GM10847 (cell line): ENCODE measurements around the gene ABHD11.

Experiments used
- POLR2A ChIP-seq: IDR thresholded peaks from 2 replicates; pipeline ENCODE4 v1.6.1; 2011; ENCODE audit not compliant: insufficient read length; ENCODE audit errors: extremely low read depth

ABHD11 gene, protein sequence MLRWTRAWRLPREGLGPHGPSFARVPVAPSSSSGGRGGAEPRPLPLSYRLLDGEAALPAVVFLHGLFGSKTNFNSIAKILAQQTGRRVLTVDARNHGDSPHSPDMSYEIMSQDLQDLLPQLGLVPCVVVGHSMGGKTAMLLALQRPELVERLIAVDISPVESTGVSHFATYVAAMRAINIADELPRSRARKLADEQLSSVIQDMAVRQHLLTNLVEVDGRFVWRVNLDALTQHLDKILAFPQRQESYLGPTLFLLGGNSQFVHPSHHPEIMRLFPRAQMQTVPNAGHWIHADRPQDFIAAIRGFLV

DNA sequence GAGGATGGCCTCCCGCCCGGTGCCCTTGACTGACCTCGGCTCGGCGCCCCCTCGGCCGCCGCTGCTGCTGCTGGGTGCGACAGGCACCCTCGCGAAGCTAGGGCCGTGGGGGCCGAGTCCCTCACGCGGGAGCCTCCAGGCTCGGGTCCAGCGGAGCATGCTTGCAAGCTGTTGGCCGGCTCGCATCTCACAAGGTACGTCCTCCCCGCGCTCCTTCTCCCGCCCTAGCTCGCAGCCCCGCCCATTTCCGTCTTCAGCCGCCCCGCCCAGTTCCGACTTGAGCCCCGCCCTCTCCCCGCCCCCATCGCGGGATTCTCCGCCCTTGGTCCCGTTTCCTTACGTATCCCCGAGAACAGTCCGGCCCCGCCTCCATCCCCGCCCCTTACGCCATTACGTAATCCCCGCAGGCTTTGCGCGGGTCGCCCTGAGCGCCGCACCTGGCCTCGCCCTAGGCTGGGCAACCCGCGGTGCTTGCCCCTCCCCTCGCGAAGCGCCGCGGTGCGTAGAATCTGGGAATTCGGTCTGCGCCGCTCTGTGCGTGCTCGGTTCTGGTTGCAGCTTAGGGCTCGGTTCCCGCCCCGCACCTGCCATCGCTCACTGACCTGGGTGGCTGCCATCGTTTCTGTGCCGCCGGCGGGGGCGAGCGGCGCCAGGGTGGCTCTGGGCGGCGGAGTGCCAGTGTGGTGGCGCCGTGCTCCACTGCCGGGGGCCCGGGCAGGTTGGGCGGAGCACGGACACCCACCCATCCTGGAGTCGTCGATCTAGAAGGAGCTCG is at the start of gene ABHD11:
Gene ABHD11, minus strand, starts transcription at position 191 of the 775 bp plus-strand sequence. Its CDS starts 32 bp downstream, at position 159.
- TF ChIP-seq POLR2A: peak; percentile 83

DNA sequence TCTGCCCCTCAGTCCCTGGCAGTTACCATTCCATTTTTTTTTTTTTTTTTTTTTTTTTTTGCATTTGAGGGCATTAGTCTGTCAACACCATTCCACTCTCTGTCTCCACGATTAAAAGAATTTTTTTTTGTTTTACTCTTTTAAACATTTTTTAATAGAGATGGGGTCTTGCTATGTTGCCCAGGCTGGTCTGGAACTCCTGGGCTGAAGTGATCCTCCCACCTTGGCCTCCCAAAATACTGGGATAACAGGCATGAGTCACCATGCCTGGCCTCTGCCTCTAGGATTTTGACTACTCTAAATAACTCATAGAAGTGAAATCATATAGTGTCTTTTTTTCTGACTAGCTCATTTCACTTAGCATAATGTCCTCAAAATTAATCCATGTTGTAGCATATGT is 48.0 kb upstream of the ABHD11 start:
- TF ChIP-seq POLR2A: no peak

DNA sequence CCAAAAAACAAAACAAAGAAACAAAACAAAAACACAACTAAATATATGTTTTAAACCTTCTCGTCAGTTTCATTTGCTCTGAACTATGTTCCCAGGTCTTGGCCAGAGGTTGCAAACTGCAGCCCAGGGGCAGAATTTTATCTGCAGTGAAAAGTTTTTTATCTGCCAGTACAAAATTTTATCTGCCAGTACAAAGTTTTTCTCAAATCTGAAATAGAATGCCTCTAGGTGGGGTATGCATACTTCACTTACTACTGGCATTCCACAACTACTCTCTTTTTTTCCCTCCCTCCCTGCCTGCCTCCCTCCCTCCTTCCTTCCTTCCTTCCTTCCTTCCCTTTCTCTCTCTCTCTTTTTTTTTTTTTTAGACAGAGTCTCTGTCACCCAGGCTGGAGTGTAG is 40.9 kb upstream of the ABHD11 start:
- TF ChIP-seq POLR2A: no peak

DNA sequence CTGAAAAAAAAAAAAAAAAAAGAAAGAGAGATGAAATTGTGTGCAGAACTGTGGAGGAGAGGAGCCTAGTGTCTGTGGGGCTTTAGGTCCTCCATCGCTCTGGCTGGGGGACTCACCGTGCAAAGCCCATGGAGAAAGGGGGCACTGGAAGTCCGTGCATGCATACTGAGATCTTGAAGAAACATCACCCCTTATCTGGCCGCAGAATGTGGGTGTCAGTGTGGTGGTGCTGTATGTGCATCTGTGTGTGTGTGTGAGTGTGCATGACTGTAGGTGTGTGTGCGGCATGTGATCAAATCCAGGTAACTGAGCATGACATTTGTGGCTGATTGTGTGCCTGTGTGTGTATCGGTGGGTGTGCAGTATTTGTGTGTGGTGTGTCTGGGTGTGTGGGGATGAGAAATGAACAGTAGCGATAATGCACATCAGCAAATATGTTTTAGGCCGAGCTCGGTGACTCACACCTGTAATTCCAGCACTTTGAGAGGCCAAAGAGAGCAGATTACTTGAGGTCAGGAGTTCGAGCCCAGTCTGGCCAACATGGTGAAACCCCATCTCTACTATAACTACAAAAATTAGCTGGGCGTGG is 40.3 kb upstream of the ABHD11 start:
- no peak for TF ChIP-seq POLR2A

DNA sequence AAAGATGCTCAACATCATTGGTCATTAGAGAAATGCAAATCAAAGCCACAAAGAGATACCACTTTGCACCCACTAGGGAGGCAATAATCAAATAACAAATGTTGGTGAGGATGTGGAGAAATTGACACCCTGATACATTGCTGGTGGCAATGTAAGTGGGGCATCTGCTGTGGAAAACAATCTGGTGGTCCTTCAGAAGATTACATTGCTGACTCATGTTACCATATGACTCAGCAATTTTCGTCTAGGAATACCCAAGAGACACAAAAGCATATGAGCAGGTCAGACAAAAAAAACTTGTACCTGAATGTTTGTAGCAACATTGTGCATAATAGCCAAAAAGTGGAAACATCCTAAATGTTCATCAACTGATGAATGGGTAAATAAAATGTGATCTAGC is 36.3 kb upstream of the ABHD11 start:
- no peak for TF ChIP-seq POLR2A

DNA sequence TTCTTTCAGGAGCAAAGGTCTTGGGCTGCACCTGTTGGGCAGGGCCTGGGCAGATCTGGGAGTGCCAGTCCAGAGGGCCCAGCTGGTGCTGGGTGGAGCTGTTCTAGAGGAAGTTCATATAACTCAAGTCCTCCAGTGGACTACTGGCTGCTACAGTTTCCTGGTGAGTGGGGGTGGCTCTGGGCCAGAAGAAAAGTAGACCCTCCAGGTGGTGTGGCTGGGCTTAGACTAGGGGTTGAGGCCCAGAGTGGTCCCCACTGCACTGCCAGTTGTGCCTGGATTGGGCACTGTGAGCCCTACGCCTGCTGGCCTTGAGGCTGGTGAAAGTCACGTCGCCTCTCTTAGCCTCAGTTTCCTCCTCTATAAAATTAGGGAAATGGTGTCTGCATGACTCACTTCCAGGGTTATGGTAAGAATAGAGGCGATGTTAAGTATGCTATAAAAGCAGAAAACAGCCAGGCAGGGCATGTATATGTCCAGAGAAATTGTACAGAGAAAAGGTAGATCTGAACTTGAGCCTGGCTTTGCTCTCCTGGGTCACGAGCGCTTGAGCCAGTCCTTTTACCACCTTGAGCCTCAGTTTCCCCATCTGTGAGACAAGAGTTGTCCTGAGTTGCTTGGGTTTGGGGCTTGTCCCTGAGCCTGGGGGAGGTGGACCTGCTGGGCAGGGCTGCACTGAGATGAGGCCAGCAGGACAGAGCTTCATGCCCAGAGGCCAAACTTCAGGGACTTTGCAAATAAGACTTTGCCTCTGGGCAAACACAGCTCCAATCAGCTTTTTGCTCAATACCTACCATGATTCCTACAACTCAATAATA is 35.3 kb upstream of the ABHD11 start:
- no peak for TF ChIP-seq POLR2A

DNA sequence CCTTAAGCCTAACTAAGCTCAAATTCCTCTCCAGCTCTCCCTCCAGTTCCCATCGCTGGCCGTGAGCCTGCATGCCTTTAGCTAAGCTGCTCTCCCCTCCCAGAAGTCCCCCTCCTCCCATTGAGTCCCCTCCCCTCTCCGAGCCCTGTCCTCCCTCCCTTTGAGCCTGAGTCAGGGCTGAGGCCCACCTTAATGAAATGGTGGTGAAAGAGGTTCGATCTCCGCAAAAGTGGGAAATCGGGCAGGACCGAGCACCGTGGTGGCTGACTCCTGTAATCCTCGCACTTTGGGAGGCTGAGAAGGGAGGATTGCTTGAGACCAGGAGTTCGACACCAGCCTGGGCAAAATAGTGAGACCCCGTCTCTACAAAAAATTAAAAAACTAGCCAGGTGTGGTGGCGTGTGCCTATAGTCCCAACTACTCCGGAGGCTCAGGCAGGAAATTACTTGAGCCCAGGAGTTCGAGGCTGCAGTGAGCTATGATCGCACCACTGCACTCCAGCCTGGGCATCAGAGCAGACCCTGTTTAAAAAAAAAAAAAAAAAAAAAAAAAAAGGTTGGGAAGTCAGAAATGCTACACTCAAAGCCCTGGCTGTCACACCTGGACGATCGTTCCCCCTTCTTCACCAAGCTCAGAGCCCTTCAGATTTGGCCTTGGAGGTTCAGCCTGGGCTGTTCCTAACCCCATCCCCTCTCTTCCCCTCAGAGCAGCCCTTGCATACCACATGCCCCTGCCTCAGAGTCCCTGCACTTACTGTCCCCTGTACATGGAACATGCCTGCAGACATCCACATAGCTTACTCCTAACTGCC is 32.5 kb upstream of the ABHD11 start:
- TF ChIP-seq POLR2A: no peak

DNA sequence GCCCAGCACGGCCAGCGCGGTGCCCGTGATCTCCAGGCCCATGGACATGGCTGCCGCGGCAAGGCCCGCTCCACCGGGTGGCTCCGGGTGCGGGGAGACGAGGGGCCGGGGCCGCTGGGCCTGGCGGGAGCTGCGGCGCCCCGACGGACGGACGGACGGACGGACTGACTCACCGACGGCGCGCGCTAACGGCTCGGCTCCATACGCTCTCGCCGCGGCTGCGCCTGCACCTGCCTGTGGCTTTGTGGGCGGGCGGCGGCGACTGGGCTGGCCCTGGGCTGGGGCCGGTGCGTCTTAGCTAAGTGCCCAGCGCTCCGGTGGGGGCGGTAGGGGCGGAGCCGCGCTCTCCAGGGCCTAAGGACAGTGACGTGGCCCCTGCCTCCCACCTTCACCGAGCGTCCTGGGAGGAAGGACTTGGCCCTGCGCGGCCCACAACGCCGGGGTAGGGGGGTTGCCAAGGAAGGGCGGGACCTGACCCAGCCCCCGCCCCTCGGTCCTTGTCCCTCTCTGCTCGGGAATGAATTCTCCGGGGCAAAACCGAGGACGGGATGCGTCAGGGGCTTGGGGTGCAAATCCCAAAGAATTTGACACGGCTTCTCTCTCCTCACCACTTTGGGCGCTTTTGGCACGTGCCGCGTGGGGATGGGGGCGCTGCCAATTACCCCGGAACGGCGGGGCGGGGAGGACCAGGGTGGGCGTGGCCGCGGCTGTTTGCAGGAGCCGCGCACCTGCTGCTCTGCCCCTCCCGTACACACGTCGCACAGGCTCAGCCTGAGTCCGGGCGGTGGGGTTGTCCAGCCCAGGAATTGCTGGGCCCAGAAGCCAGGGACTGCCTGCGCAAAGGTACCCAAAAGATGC is 31.6 kb upstream of the ABHD11 start, which contains the start of gene CLDN3:
Gene CLDN3, minus strand, starts transcription at position 269 of the 858 bp plus-strand sequence. Its CDS starts 221 bp downstream, at position 48.
- no peak for TF ChIP-seq POLR2A

DNA sequence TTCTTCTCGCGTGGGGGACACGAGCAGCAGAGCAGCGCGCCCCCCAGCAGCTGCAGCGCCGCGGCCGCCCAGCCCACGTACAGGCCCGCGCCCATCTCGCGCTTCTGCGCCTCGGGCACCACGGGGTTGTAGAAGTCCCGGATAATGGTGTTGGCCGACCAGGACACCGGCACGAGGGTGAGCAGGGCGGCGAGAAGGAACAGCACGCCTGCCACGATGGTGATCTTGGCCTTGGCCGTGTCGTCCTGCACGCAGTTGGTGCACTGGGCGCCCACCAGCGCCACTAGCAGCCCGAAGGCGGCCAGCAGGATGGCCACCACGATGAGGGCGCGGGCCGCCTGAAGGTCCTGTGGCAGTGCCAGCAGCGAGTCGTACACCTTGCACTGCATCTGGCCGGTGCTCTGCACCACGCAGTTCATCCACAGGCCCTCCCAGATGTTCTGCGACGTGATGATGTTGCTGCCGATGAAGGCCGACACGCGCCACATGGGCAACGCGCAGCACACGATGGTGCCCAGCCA is 30.9 kb upstream of the ABHD11 start:
- TF ChIP-seq POLR2A: no peak

DNA sequence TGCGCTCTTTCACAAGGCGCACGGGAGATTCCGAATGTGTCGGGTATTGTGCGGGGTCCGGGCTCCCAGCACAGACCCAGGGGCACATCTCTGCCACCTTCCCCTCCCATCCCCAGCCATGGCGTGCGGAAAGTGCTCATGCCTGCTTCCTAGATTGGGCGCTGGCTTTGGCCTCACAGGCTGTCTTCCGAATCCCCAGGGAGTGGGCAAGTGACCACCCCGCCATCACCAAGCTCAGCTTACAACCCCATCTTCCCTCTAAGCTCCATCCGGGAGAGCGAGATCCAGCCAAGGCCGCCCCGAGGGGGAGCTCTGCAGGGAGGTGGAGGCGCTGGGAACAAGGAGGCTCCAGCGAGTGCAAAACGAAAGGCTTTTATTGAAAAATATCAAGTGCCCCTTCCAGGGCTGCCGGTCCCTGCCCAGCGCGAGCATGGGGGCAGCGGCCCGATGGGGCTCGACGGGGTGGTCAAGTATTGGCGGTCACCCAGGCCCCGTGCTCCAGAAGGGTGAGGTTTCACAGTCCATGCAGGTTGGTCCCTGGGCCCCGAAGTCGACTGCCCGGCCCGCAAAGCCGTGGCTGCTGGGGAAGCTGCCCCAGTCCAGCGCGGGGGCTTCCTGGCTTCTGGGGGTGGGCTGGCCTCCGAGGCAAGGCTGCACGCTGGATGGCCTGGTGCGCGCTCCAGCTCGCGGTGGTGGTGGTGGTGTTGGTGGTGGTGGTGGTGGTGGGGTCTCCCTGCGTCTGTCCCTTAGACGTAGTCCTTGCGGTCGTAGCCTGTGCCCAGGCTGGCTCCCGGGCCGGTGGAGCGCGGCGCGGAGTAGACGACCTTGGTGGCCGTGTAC is 30.3 kb upstream of the ABHD11 start:
- TF ChIP-seq POLR2A: no peak

DNA sequence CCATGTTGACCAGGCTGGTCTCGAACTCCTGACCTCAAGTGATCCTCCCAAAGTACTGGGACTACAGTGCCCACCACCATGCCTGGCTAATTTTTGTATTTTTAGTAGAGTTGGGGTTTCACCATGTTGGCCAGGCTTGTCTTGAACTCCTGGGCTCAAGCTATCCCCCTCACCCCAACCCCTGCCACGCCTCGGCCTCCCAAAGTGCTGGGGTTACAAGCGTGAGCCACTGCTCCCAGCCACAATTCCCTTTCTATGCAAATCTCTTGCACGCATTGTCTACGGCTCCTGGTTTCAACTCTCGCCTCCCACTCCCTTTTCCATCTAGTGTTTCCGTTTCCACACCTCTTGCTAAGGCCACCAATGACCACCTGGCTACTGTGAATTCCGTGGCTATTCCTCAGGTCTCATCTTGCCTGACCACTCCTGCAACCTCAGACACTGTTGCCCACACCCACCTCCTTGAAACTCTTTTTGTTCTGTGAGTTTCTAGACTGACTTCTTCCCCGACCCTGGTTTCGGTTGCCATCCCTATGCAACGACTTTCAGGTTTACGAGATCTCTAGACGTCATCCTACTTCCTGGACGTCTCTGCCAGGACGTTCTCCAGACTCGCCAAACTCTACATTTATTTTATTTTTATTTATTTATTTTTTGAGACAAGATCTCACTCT is 28.1 kb upstream of the ABHD11 start:
- TF ChIP-seq POLR2A: no peak

DNA sequence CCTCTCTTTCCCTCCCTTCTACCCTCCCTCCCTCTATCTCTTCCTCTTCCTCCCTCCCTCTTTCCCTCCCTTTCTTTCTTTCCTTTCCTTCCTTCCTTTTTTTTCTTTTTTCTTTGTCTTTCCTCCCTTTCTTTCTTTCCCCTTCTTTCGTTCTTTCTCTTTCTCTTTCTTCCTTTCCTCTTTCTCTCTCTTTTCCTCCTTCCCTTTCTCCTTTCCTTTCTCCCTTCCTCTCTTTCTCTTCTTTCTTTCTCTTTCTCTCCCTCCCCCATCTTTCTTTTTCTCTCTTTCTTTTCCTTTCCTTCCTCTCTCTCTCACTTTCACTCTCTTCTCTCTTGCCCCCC is 24.0 kb upstream of the ABHD11 start:
- TF ChIP-seq POLR2A: no peak
